NCI-H1105 (cell line): Measurements from ENCODE around the gene PTPN11.
"Not testable (repeated sequence)": the region's sequence is repeated elsewhere in the genome, so short reads cannot be mapped to it uniquely, and the experiment has no call there.

Experiments used
- DNase-seq: peaks from one replicate; lab custom pipeline; 2025; lab: John Stamatoyannopoulos, UW

PTPN11 gene

GRCh38 chr12:112448165-112448564, 29.4 kb downstream of the PTPN11 start:
- not testable (repeated sequence) for DNase-seq

- DNase-seq = no peak
These were observed 32.0 kb downstream of the PTPN11 start for GRCh38 chr12:112450725-112451124.

- DNase-seq = no peak
These were observed 37.3 kb downstream of the PTPN11 start for GRCh38 chr12:112456029-112456428.

- not testable (repeated sequence) for DNase-seq
These were observed 38.4 kb downstream of the PTPN11 start for GRCh38 chr12:112457142-112457541.

GRCh38 chr12:112458330-112458729, 39.6 kb downstream of the PTPN11 start:
- no peak for DNase-seq

- no peak for DNase-seq
These were observed 40.0 kb downstream of the PTPN11 start for GRCh38 chr12:112458751-112459150.

GRCh38 chr12:112463478-112463877, 44.7 kb downstream of the PTPN11 start:
- no peak for DNase-seq

- DNase-seq = no peak
These were observed 45.9 kb downstream of the PTPN11 start for GRCh38 chr12:112464605-112465004.

GRCh38 chr12:112466011-112466422, 47.3 kb downstream of the PTPN11 start:
- no peak for DNase-seq

GRCh38 chr12:112466835-112467234, 48.1 kb downstream of the PTPN11 start:
- no peak for DNase-seq

- DNase-seq = no peak
These were observed 49.3 kb downstream of the PTPN11 start for GRCh38 chr12:112468046-112468445.

- no peak for DNase-seq
These were observed 54.3 kb downstream of the PTPN11 start for GRCh38 chr12:112473056-112473455.

- DNase-seq = no peak
These were observed 60.7 kb downstream of the PTPN11 start for GRCh38 chr12:112479413-112479812.

- no peak for DNase-seq
These were observed 62.2 kb downstream of the PTPN11 start for GRCh38 chr12:112480931-112481330.

- DNase-seq = no peak
These were observed 64.0 kb downstream of the PTPN11 start for GRCh38 chr12:112482733-112483132.

- DNase-seq = no peak
These were observed 67.6 kb downstream of the PTPN11 start for GRCh38 chr12:112486361-112486760.

- no peak for DNase-seq
These were observed 69.6 kb downstream of the PTPN11 start for GRCh38 chr12:112488257-112488876.

GRCh38 chr12:112489456-112489855, 70.7 kb downstream of the PTPN11 start:
- no peak for DNase-seq

- no peak for DNase-seq
These were observed 77.7 kb downstream of the PTPN11 start for GRCh38 chr12:112496496-112496895.

- no peak for DNase-seq
These were observed 79.8 kb downstream of the PTPN11 start for GRCh38 chr12:112498580-112498979.

- DNase-seq = no peak
These were observed 84.8 kb downstream of the PTPN11 start for GRCh38 chr12:112503512-112503911.

- DNase-seq = no peak
These were observed 87.9 kb downstream of the PTPN11 start for GRCh38 chr12:112506513-112507166.

- no peak for DNase-seq
These were observed 94.7 kb downstream of the PTPN11 start for GRCh38 chr12:112513471-112513870.

GRCh38 chr12:112514456-112514855, 95.7 kb downstream of the PTPN11 start:
- no peak for DNase-seq
